Measurements from ENCODE around the gene CNTRL.

DNA sequence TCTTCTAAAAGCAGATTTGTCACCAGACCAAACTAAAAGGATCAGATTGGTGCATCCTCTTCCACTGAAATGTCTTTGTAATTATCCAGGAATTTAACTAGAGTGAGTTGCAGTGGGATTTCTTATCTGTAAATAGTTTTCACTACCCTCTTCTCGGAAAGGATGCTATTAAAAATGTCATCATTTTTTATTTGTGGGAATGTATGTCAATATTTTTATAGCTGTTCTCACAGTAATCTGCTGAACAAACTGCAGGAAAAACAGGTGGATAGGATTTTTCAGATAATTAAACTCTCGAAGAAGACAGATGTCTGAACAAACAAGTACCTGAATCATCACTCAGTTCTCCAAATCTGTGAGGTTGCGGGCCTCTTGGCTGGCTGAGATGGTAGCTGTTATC lies 64.2 kb downstream of the CNTRL start:
- no peak for TF ChIP-seq EGR1 (IDR thresholded peaks at IDR 0.05; ENCODE audit: low read depth)
- no peak for TF ChIP-seq POLR2A (IDR thresholded peaks at IDR 0.05; ENCODE audit: borderline replicate concordance, extremely low read depth, insufficient read depth, insufficient read length)
